Measurements from ENCODE around the gene INA.

INA gene

DNA sequence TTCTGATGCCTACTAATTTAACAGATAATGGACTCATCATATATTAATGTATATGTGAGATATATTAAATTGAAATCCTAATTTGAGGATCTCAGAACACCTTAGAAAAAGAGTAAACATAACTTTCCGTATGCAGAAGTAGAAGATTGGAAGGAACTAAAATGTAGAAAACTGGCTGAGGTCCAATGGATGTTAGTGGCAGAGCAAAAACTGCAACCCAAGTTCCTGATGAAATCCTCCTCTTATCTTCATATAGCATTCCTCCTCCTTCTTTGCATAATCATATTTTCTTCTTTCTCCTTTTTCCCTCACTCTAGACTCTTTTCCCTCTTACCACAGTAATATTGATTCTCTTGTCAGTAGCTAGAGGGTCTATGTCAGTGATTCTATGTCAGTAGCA, 6.0 kb downstream of the INA start:
- H3K36me3 ChIP-seq (ENCODE audit: low read depth), result no peaks in the 10 kb centered on the region
- DNase-seq (ENCODE audit: low spot score) (no peak), ATAC-seq (ENCODE audit: low read depth) (no peak)
- H3K27me3 ChIP-seq (ENCODE audit: insufficient read depth, poor library complexity, severe bottlenecking), result peaks cover 15% of the 10 kb centered on the region
- H3K27ac ChIP-seq (ENCODE audit: poor library complexity, severe bottlenecking), result no peak overlapping the region
- TF ChIP-seq, protein P1, sequence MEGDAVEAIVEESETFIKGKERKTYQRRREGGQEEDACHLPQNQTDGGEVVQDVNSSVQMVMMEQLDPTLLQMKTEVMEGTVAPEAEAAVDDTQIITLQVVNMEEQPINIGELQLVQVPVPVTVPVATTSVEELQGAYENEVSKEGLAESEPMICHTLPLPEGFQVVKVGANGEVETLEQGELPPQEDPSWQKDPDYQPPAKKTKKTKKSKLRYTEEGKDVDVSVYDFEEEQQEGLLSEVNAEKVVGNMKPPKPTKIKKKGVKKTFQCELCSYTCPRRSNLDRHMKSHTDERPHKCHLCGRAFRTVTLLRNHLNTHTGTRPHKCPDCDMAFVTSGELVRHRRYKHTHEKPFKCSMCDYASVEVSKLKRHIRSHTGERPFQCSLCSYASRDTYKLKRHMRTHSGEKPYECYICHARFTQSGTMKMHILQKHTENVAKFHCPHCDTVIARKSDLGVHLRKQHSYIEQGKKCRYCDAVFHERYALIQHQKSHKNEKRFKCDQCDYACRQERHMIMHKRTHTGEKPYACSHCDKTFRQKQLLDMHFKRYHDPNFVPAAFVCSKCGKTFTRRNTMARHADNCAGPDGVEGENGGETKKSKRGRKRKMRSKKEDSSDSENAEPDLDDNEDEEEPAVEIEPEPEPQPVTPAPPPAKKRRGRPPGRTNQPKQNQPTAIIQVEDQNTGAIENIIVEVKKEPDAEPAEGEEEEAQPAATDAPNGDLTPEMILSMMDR (IDR thresholded peaks at IDR 0.05; ENCODE audit: poor library complexity, severe bottlenecking), result no peak
- H3K9me3 ChIP-seq (ENCODE audit: severe bottlenecking), result no peaks in the 10 kb centered on the region
- H3K4me1 ChIP-seq (ENCODE audit: insufficient read depth, poor library complexity, severe bottlenecking), result no peaks in the 10 kb centered on the region
- H3K4me3 ChIP-seq (ENCODE audit: severe bottlenecking), result no peak overlapping the region

DNA sequence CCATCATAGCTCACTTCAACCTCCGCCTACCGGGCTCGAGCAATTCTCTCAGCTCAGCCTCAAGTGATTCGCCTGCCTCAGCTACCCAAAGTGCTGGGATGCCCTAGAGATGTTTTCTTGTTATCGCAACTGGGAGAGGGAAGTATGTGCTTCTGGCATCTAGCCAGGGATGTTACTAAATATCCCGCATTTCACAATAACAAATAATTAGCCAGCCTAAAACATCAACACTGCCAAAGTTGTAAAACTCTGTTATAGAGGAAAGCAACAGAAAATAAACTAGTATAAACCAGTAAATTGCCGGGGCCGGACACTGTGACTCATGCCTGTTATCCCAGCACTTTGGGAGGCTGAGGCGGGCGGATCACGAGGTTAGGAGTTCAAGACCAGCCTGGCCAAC, 7.2 kb downstream of the INA start:
- ATAC-seq (ENCODE audit: low read depth), result peak; percentile 80
- Histone ChIP-seq H3K4me3 (ENCODE audit: severe bottlenecking) (no peak overlapping the region), H3K4me1 (ENCODE audit: insufficient read depth, poor library complexity, severe bottlenecking) (no peaks in the 10 kb centered on the region), H3K27ac (ENCODE audit: poor library complexity, severe bottlenecking) (no peak overlapping the region), H3K9me3 (ENCODE audit: severe bottlenecking) (no peaks in the 10 kb centered on the region), H3K36me3 (ENCODE audit: low read depth) (no peaks in the 10 kb centered on the region), H3K27me3 (ENCODE audit: insufficient read depth, poor library complexity, severe bottlenecking) (peaks cover 3% of the 10 kb centered on the region)
- TF ChIP-seq, protein P1 (IDR thresholded peaks at IDR 0.05; ENCODE audit: poor library complexity, severe bottlenecking), result no peak
- DNase-seq (ENCODE audit: low spot score), result no peak

DNA sequence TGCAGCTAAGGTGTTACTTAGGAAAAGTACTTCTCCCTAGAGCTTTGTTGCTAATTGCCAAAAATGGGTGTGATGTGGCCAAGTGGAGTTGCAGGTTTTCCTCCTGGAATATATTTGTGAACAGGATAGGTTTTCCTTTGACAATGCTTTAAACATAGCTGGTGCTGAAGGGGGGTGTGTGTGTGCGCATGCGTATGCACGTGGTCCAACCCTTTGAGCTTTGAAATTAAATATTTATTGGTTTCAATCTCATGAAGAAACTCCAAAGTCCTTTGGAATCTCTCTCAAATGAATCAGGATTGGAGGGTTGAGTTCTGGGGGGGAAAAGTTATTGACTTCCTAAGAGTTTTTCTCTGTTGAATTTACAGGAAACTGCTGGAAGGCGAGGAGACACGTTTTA, 11.1 kb downstream of the INA start:
- H3K36me3 ChIP-seq (ENCODE audit: low read depth), result no peaks in the 10 kb centered on the region
- H3K27me3 ChIP-seq (ENCODE audit: insufficient read depth, poor library complexity, severe bottlenecking), result no peaks in the 10 kb centered on the region
- DNase-seq (ENCODE audit: low spot score), result no peak
- TF ChIP-seq, protein P1 (IDR thresholded peaks at IDR 0.05; ENCODE audit: poor library complexity, severe bottlenecking), result no peak
- no peaks in the 10 kb centered on the region for H3K9me3 ChIP-seq (ENCODE audit: severe bottlenecking)
- H3K4me3 ChIP-seq (ENCODE audit: severe bottlenecking), result no peak overlapping the region
- H3K27ac ChIP-seq (ENCODE audit: poor library complexity, severe bottlenecking), result no peak overlapping the region
- ATAC-seq (ENCODE audit: low read depth), result no peak
- no peaks in the 10 kb centered on the region for H3K4me1 ChIP-seq (ENCODE audit: insufficient read depth, poor library complexity, severe bottlenecking)

DNA sequence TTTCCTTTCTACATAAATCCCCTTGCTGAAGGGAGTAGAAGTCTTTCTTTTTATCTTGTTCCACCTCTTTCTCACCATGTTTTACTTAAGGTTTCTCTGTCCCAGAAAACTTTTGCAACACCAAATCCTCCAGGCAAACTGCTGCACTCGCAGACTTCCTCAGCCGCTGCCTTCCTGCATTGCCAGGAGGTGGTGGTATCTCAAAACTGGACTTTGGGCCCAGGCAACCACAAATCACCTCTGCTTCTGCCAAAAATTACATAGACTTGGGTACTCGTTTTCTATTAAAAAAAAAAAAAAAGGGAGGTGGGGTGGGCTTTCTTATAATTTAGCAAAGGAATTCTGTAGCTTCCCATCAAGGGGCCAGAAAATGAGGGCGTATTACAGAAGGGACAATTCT, 14.7 kb downstream of the INA start:
- ATAC-seq (ENCODE audit: low read depth), result no peak
- TF ChIP-seq, protein P1 (IDR thresholded peaks at IDR 0.05; ENCODE audit: poor library complexity, severe bottlenecking), result no peak

DNA sequence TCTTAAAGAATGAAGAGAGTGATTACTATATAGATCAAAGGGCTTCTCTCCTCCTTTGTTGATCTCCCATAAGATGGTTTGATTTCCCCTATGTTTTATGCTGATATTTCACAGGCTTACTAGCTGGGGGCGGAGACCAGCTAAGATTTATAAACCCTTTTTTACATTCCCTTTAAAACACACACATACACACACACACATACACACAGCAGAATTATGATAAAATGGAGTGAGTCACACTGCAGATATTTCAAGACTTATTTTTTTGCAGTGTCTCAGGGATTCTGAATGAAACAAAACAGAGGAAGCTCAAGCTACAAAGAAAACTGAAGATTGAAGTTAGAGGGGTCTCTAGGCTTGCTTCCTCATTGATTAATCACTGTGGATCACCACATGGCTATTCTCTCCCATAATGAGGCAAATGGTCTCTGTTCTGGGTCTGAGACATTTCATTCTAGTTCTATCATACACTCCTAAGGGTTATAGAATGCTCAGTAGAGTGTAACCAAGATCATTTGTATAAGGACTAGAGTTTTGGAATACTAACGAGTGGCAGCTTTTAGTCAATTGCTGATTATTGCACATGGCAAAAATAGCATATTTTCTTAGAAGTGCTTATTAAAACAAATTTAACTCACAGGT, 18.6 kb downstream of the INA start:
- no peak overlapping the region for H3K4me3 ChIP-seq (ENCODE audit: severe bottlenecking)
- no peaks in the 10 kb centered on the region for H3K4me1 ChIP-seq (ENCODE audit: insufficient read depth, poor library complexity, severe bottlenecking)
- TF ChIP-seq, protein P1 (IDR thresholded peaks at IDR 0.05; ENCODE audit: poor library complexity, severe bottlenecking), result no peak
- no peaks in the 10 kb centered on the region for H3K27me3 ChIP-seq (ENCODE audit: insufficient read depth, poor library complexity, severe bottlenecking)
- no peaks in the 10 kb centered on the region for H3K36me3 ChIP-seq (ENCODE audit: low read depth)
- no peaks in the 10 kb centered on the region for H3K9me3 ChIP-seq (ENCODE audit: severe bottlenecking)
- ATAC-seq (ENCODE audit: low read depth) (peak; percentile 36; the same call in 2 of the 3 replicates), DNase-seq (ENCODE audit: low spot score) (no peak)
- H3K27ac ChIP-seq (ENCODE audit: poor library complexity, severe bottlenecking), result no peak overlapping the region

More for the DNA sequence above, 14.7 kb downstream of the INA start:
- H3K27me3 ChIP-seq (ENCODE audit: insufficient read depth, poor library complexity, severe bottlenecking), result no peaks in the 10 kb centered on the region
- no peak overlapping the region for H3K4me3 ChIP-seq (ENCODE audit: severe bottlenecking)
- no peaks in the 10 kb centered on the region for H3K9me3 ChIP-seq (ENCODE audit: severe bottlenecking)
- no peaks in the 10 kb centered on the region for H3K4me1 ChIP-seq (ENCODE audit: insufficient read depth, poor library complexity, severe bottlenecking)
- H3K36me3 ChIP-seq (ENCODE audit: low read depth), result no peaks in the 10 kb centered on the region
- H3K27ac ChIP-seq (ENCODE audit: poor library complexity, severe bottlenecking), result no peak overlapping the region
- no peak for DNase-seq (ENCODE audit: low spot score)
